K562 (cell line): ENCODE data around the gene HSFX3. TPM values are rescaled to one million over a fixed set of nuclear protein-coding genes. Genes with fewer than 3 reads are reported as not detected.

Experiments used
- C11orf30 ChIP-seq: fragments of 450-650 bp; IDR thresholded peaks from 2 replicates; pipeline ENCODE4 v1.6.1; 2016; ENCODE audit warnings: low read depth, mild to moderate bottlenecking
- EP400 ChIP-seq: fragments of 450-650 bp; IDR thresholded peaks from 2 replicates; pipeline ENCODE4 v1.6.1; 2017; ENCODE audit warnings: antibody characterized with exemption, mild to moderate bottlenecking, moderate library complexity
- ERF ChIP-seq: fragments of 450-650 bp; formaldehyde crosslinking; IDR thresholded peaks from 2 replicates; pipeline ENCODE4 v1.4.0; 2020; ENCODE audit warnings: mild to moderate bottlenecking, mixed read lengths
- GATA2 ChIP-seq: sonication (generic); formaldehyde crosslinking; IDR thresholded peaks from 2 replicates; pipeline ENCODE4 v1.4.0; 2020; ENCODE audit warnings: mild to moderate bottlenecking, missing genetic modification reagents
- KHSRP ChIP-seq: fragments of 450-650 bp; IDR thresholded peaks from 2 replicates; pipeline ENCODE4 v1.6.1; 2017
- polyA plus RNA-seq, 8 experiments: library from polyadenylated mRNA; depleted of rRNA in 4 of 8; stranded (reverse) in 5 of 8; unstranded in 3 of 8; fragments of >200 nt; fragmentation: Nextera tagmentation in 2 of 8; fragmentation: Illumina TruSeq in 1 of 8; extraction: Ambion mirVana in 2 of 8; extraction: Trizol in 1 of 8; gene quantifications; 2 replicates each; pipeline versions ENCODE4 v1.2.1 to v1.2.3, GENCODE V29; 2011 to 2014; ENCODE audit warnings: inconsistent platforms in 1 of 8, missing spikeins in 1 of 8
- total RNA-seq, 7 experiments: library from RNA; depleted of rRNA in 6 of 7; stranded (reverse); fragments of >200 nt in 6 of 7; fragmentation: Illumina TruSeq in 2 of 7; extraction: Trizol in 2 of 7; gene quantifications; 2 replicates each; pipeline versions ENCODE4 v1.2.1 to v1.2.3, GENCODE V29; 2011 to 2021; ENCODE audit warnings: low replicate concordance in 1 of 7
- TF ChIP-seq, protein P1 (sequence below): fragments of 250-450 bp; sonication (Bioruptor Pico); IDR thresholded peaks from 2 replicates; pipeline ENCODE4 v1.4.0; 2020; ENCODE audit warnings: mild to moderate bottlenecking, moderate library complexity, borderline replicate concordance
- TF ChIP-seq, protein P2 (sequence below): fragments of 450-650 bp; IDR thresholded peaks from 2 replicates; pipeline ENCODE4 v1.6.1; 2014; ENCODE audit warnings: low read depth, mild to moderate bottlenecking, moderate library complexity, borderline replicate concordance

The HSFX3 gene
- total and polyA plus RNA-seq, 9 of the 15 experiments (the other 6 are each of a cell fraction or from before 2014, with no cell fraction given) = 0.08 to 0.10 TPM; not detected in 7

- TF ChIP-seq, protein P1, sequence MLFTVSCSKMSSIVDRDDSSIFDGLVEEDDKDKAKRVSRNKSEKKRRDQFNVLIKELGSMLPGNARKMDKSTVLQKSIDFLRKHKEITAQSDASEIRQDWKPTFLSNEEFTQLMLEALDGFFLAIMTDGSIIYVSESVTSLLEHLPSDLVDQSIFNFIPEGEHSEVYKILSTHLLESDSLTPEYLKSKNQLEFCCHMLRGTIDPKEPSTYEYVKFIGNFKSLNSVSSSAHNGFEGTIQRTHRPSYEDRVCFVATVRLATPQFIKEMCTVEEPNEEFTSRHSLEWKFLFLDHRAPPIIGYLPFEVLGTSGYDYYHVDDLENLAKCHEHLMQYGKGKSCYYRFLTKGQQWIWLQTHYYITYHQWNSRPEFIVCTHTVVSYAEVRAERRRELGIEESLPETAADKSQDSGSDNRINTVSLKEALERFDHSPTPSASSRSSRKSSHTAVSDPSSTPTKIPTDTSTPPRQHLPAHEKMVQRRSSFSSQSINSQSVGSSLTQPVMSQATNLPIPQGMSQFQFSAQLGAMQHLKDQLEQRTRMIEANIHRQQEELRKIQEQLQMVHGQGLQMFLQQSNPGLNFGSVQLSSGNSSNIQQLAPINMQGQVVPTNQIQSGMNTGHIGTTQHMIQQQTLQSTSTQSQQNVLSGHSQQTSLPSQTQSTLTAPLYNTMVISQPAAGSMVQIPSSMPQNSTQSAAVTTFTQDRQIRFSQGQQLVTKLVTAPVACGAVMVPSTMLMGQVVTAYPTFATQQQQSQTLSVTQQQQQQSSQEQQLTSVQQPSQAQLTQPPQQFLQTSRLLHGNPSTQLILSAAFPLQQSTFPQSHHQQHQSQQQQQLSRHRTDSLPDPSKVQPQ (CRISPR knock-in tag) = no peak
- no peak for TF ChIP-seq KHSRP
- TF ChIP-seq, protein P2, sequence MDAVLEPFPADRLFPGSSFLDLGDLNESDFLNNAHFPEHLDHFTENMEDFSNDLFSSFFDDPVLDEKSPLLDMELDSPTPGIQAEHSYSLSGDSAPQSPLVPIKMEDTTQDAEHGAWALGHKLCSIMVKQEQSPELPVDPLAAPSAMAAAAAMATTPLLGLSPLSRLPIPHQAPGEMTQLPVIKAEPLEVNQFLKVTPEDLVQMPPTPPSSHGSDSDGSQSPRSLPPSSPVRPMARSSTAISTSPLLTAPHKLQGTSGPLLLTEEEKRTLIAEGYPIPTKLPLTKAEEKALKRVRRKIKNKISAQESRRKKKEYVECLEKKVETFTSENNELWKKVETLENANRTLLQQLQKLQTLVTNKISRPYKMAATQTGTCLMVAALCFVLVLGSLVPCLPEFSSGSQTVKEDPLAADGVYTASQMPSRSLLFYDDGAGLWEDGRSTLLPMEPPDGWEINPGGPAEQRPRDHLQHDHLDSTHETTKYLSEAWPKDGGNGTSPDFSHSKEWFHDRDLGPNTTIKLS = peak; percentile 83; the same call in 1 of the 2 replicates
- TF ChIP-seq ERF = no peak
- no peak for TF ChIP-seq GATA2 (CRISPR knock-in tag)
- TF ChIP-seq C11orf30 = peak; percentile 88
- peak; percentile 27; the same call in 1 of the 2 replicates for TF ChIP-seq EP400
Measured at GRCh38 chrX:149572743-149573142, 23.0 kb upstream of the HSFX3 start (continued).
